GM04503 (cell line): ENCODE measurements around the gene DLGAP3.
"Not testable (repeated sequence)": the region's sequence is repeated elsewhere in the genome, so short reads cannot be mapped to it uniquely, and the experiment has no call there.

Experiments
- DNase-seq: peaks from one replicate; pipeline ENCODE4 v3.0.0-alpha.2; 2012; ENCODE audit warnings: low read depth

Gene DLGAP3, protein sequence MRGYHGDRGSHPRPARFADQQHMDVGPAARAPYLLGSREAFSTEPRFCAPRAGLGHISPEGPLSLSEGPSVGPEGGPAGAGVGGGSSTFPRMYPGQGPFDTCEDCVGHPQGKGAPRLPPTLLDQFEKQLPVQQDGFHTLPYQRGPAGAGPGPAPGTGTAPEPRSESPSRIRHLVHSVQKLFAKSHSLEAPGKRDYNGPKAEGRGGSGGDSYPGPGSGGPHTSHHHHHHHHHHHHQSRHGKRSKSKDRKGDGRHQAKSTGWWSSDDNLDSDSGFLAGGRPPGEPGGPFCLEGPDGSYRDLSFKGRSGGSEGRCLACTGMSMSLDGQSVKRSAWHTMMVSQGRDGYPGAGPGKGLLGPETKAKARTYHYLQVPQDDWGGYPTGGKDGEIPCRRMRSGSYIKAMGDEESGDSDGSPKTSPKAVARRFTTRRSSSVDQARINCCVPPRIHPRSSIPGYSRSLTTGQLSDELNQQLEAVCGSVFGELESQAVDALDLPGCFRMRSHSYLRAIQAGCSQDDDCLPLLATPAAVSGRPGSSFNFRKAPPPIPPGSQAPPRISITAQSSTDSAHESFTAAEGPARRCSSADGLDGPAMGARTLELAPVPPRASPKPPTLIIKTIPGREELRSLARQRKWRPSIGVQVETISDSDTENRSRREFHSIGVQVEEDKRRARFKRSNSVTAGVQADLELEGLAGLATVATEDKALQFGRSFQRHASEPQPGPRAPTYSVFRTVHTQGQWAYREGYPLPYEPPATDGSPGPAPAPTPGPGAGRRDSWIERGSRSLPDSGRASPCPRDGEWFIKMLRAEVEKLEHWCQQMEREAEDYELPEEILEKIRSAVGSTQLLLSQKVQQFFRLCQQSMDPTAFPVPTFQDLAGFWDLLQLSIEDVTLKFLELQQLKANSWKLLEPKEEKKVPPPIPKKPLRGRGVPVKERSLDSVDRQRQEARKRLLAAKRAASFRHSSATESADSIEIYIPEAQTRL

DNA sequence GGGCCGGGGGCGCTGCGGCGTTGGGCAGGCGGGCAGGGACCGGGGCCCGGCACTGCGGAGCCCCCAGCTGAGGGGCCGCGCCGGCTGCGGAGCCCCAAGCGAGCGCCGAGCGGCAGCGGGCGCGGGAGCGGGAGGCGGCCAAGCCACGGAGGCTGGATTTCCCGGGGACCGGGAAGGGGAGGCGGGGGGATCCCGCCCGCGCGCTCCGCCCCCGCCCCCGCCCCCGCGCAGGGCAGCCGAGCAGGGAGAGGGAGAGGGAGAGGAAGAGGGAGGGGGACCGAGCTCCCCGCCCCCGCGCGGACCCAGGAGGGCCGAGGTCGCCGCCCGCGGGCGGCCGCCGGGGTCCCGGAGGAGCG lies at the start of gene DLGAP3:
DLGAP3 (minus strand) TSS at position 154 of the 356 bp plus-strand sequence. CDS start 24,267 bp downstream, outside the sequence.
- no peak for DNase-seq

- DNase-seq, result no peak
Measured at GRCh38 chr1:34978921-34979320, 49.5 kb upstream of the DLGAP3 start.

DNA sequence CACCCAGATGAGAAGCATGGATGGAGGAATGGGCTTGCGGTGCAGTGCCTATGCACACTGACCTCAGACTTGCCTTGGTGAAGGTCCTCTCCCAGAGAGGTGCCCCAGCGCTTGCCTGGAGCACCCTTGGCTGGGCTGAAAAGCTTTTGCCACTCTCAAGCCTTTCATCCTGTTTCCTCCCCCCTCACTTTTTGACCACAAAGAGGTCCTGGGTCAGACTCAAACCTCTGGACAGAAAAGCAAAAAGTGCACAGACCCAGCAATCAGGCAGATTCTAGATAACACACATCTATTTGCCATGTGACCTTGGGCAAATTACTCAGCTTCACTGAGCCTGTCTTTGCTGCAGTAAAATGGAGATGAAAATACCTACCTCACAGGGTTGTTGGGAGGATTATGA lies 48.4 kb upstream of the DLGAP3 start:
- no peak for DNase-seq

DNA sequence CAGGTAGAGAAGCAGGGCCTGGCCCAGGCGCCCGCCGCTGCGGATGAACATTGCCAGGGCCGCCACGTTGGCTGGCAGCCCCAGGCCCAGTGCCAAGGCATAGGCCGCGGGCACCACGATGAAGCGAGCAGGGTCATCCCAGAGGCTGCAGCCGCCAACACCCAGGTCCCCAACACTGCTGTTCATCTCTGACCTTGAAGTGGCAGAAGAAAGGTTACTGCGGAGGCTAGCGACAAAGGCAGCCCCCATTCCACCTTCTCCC lies 47.7 kb upstream of the DLGAP3 start:
- no peak for DNase-seq

GRCh38 chr1:34976384-34977209 lies 47.1 kb upstream of the DLGAP3 start:
- no peak for DNase-seq

DNA sequence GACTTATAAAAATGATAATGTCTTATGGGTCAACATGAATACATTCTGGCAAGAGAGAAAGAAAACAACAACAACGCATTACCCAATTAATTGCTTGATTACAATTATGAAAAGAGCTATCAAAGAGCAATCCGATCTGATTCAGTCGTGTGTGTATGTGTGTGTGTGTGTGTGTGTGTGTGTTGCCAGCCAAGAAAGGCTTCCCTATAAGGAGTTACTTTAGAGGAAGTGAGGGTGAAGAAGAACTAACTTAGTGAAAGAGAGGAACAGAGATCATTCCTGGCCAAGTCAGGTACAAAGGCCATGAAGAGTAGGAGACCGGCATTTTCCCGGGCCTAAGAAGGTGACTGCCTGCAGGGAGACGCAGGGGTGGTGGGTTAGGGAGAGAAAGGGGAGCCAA lies 46.3 kb upstream of the DLGAP3 start:
- no peak for DNase-seq

- DNase-seq, result no peak
Measured at GRCh38 chr1:34975338-34975737, 45.9 kb upstream of the DLGAP3 start.

GRCh38 chr1:34974626-34975025 lies 45.2 kb upstream of the DLGAP3 start:
- DNase-seq, result no peak

- no peak for DNase-seq
Measured at GRCh38 chr1:34973326-34973725, 43.9 kb upstream of the DLGAP3 start.

GRCh38 chr1:34970829-34971228 lies 41.4 kb upstream of the DLGAP3 start:
- DNase-seq, result no peak

- no peak for DNase-seq
Measured at GRCh38 chr1:34970220-34970735, 40.8 kb upstream of the DLGAP3 start.

DNA sequence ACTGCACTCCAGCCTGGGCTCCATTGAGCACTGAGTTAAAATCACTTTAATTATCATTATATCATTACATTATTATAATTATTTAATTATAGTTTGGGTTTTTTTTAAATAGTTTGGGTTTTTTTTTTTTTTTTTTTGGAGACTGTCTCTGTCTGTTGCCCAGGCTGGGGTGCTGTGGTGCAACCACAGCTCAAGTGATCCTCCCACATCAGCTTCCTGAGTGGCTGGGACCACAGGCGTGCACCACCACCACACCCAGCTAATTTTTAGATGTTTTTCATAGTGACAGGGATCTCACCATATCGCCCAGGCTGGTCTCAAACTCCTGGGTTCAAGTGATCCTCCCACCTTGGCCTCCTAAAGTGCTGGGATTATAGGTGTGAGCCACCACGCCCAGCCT lies 38.8 kb upstream of the DLGAP3 start:
- DNase-seq, result not testable (repeated sequence)

DNA sequence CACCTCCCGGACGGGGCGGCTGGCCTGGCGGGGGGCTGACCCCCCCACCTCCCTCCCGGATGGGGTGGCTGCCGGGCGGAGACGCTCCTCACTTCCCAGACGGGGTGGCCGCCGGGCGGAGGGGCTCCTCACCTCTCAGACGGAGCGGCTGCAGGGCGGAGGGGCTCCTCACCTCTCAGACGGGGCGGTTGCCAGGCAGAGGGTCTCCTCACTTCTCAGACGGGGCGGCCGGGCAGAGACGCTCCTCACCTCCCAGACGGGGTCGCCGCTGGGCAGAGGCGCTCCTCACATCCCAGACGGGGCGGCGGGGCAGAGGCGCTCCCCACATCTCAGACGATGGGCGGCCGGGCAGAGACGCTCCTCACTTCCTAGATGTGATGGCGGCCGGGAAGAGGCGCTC lies 38.2 kb upstream of the DLGAP3 start:
- DNase-seq, result not testable (repeated sequence)

GRCh38 chr1:34965597-34965996 lies 36.1 kb upstream of the DLGAP3 start:
- DNase-seq, result no peak

DNA sequence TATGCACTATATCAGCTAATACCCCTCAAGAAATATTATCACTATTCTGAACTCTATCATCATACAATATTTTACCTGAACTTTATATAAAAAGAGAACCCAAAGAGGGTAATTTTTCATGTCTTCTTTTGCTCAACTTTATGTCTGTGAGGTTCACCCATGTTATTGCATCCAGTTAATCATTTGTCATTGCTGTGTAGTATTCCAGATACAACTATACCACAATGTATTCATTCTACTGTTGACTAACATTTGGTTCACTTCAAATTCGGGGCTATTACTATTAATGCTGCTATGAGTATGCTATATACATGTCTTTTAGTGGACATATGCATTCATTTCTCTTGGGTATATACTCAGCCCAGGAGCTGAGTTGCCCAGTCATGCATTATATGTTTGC lies 21.0 kb upstream of the DLGAP3 start:
- no peak for DNase-seq

DNA sequence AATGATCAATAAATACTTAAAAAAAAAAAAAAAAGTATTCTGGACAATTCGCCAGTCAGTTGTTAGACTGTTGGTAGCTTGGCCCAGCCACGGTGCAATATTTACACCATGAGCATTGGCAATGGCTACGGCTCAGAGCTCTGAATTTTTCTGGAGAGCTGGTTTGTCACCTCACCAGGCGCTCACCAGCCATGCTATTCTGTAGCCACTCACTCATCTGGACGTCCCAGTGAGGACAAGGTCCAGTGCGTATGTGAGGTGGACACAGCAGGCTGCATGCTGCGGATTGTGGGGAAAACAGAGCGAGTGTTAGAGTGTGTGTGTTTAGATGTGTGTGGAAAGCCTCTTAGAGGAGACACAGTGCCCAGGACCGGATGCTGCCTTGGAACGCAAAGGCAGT lies 19.3 kb upstream of the DLGAP3 start:
- not testable (repeated sequence) for DNase-seq

- not testable (repeated sequence) for DNase-seq
Measured at GRCh38 chr1:34947641-34948314, 18.3 kb upstream of the DLGAP3 start.

DNA sequence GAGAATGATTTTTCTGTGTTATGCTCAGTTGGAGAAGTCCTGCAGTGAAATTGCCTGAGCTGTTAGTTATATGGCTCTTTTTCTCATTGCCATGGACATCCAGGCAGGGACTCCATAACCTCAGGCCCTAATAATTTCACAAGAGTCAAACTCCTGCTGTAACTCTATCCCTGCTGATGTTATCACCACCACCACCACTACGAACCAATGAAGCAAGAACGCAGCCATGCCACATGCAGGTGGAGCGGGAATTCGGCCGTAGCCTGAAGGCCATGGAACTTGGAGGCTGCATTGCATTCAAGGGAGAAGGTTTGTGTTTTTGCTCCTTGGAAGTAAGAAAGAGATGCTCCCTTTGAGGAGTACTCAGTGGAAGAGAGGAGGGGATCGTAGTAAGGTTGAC lies 16.8 kb upstream of the DLGAP3 start:
- no peak for DNase-seq

- not testable (repeated sequence) for DNase-seq
Measured at GRCh38 chr1:34941798-34942197, 12.3 kb upstream of the DLGAP3 start.

DNA sequence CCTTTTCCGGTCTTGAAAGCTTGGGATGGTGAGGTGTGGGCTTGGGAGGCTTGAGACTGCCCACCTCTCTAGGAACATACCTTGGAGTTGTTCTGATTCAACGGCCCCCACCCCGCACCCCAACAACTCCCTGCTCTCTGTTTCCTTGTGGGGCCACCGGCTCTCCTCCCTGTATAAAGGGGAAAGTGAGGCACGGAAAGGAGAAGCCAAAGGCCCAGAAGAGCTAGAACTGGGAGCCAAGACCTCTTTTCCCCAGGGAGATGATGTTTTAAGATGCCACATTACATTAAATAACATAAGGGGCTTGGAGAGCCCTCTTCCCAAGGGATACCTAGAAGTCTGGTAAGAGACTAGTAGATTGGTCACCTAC lies 1.2 kb upstream of the DLGAP3 start:
- no peak for DNase-seq

DNA sequence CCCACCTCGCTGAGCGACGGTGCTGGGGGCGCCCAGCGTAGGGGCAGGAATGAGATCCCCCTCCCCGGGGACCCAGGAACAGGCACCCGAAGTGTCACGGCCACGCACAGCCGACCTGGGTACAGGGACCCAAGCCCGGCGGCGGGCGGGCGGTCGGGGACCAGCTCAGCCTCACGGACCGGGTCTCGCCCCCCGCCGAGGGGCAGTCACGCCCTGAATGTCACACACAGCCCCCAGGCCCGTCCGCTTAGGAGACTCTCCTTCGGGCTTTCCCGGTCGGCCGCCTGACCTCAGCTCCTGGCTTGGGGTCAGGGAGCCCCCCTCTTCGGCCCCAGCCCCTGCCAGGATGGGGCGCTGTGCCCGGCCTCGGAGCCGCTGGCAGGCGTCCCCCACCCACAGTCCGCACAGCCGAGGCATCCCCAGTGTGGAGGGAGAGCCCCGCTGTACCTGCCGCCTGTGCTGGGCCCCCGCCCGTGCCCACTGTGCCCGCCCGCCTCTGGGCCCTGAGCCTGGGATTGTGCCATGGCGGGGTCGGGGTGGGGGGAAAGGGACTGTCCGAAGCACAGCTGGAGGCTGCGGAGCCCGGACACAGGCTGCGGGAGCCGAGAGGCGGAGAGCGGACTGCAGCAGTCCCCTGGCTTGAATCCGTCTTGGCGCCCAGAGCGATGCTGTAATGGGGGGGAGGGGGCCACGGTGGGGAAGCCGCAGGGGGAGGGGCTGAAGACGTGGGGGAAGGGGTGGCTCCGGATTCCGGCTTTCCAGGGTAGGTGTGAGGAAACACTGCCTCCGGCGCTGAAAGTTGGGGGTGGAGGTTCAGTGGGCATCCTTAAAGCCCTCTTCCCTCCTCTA lies 627 bp upstream of the DLGAP3 start:
- DNase-seq, result no peak
